Astrocyte of the cerebellum (primary cell): ENCODE measurements around the gene HDAC5.

Experiments used
- DNase-seq: peaks from one replicate; pipeline ENCODE4 v3.0.0-alpha.2; 2011; ENCODE audit warnings: low read depth
- H3K4me3 ChIP-seq: 2 replicates; pipeline ENCODE4 v1.5.1; 2011; ENCODE audit warnings: mild to moderate bottlenecking, low read depth, low read length, moderate library complexity
- in situ Hi-C: cut with HindIII; loops from 2 replicates; pipeline ENCODE4 v1.10.0; 2017; ENCODE audit warnings: low sequenced_read_pairs
- TF ChIP-seq, protein P1 (sequence below): IDR thresholded peaks from 2 replicates; pipeline ENCODE4 v1.5.1; 2012; ENCODE audit warnings: low read length, low read depth, moderate library complexity, mild to moderate bottlenecking; ENCODE audit errors: missing control alignments

Gene HDAC5

DNA sequence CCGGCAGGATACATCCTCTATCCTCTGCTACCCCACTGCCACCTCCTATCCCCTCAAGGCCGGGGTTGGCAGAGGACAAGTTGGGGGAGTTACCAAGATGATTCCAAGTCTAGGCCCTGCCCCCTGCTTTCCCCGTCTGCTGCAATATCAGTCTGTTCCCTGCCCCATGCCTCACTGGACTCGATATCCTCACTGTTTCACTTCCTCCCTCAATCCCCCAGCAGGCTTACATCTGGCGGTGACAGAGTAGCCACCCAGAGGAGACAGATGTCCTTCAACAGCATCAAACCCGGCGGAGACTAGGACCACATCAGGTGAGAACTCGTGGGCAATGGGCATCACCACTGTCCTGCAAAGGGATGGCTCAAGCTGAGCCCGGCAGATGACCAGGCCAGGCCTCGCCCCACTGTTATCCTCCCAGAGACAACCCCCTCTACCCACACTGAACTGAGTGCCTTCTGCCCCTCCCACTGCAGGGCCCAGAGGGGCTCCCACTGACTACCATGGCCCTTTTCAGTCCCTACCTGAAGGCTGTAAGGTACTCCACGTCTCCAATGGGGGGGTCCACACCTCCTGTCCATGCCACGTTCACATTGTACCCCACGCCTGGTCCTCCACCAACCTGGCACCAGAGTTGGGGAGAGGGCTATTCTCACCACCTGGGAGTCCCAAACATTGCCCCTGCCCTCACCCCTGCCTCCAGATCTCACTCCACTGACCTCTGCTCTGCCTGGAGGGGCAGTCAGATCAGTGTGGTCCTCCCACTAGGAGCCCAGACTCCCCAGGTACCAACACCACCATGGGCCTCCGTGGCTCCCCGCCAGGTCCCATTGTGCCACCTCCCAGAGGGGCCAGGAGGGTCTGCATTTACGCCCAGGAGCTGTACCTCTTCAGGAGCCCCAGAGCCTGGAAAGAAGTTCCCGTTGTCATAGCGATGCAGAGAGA, 43.3 kb downstream of the HDAC5 start:
- H3K4me3 ChIP-seq: no peak overlapping the region
- DNase-seq: no peak
- in situ Hi-C loops: no loop called here
- TF ChIP-seq, protein P1, sequence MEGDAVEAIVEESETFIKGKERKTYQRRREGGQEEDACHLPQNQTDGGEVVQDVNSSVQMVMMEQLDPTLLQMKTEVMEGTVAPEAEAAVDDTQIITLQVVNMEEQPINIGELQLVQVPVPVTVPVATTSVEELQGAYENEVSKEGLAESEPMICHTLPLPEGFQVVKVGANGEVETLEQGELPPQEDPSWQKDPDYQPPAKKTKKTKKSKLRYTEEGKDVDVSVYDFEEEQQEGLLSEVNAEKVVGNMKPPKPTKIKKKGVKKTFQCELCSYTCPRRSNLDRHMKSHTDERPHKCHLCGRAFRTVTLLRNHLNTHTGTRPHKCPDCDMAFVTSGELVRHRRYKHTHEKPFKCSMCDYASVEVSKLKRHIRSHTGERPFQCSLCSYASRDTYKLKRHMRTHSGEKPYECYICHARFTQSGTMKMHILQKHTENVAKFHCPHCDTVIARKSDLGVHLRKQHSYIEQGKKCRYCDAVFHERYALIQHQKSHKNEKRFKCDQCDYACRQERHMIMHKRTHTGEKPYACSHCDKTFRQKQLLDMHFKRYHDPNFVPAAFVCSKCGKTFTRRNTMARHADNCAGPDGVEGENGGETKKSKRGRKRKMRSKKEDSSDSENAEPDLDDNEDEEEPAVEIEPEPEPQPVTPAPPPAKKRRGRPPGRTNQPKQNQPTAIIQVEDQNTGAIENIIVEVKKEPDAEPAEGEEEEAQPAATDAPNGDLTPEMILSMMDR: no peak

DNA sequence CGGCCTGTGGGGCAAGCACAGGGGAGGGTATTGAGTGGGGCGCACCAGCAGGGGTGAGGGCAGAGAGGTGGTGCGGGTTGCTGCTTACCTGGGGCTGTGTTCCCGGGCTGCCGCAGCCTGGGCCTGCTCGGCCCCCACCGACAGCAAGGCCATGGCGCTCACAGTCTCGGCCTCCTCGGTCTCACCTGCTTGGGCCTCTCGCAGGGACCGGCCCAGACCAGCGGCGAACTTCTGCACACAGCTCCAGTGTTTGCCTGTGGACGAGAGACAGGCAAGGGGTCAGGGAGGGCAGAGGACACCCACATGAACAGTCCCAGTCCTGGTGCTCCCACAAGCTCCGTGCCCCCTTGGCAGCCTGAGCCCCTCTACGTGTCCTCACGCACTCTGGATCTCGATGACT, 45.0 kb downstream of the HDAC5 start:
- no peak for DNase-seq
- no peak overlapping the region for H3K4me3 ChIP-seq
- in situ Hi-C loops: no loop called here
- TF ChIP-seq, protein P1: no peak

DNA sequence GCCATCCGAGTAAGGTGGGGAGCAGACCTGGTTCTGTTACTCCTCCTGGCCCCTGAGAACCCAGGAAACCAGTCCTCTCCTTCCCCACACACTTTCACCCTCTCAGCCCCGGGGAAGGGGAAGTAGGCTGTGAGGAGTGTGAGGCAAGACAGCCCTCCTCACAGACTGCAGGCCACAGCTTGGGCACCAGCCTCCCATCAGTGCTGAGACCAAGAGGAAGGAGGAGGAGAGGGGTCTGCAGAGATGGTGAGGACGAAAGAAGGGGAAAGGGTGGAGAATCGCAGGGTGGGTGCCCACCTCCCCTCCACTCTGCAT, 45.9 kb downstream of the HDAC5 start:
- DNase-seq: no peak
- no peak overlapping the region for H3K4me3 ChIP-seq

DNA sequence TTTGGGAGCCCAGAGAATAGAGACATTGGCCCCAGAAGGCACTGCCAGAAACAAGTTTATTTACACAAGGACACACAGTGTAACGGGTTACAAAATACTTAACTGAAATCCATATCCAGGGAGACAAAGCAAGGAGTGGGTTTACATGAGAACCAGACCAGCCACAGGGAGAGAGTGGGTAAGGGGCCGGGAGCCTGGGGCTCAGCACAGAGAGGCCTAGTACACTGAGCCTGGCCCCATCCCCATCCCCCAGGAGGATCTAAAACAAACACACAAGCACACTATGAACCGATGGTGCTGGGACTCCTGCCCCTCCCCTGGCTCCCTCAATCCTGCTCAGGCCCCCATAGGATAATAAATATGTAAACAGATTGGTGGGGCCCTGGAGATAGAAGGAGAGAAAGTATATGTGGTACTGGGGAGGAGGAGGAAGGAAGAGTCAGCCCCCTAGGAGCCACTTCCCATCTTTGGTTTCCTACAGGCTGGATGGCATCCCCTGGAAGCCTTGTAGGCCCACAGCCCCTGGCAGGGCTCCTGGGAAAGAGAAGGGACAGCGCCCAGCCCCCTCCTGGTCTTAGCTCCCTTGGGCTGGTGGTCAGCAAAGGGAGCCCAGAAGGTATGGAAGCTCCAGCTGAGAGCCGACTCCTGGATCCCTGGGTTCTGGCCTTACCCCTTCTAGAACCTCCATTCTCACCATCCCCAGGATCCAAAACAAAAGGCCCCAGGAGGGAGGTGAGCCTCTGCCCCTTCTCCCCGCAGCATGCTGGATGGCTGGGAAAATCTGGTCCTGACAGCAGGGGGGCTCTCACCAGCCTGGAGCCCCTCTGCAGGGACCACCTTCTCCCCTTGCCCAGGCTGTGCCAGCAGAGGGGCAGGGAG, 46.5 kb downstream of the HDAC5 start:
- H3K4me3 ChIP-seq: no peak overlapping the region
- in situ Hi-C loops: no loop called here
- DNase-seq: no peak
- TF ChIP-seq, protein P1: no peak

More for the DNA sequence above, 45.9 kb downstream of the HDAC5 start:
- TF ChIP-seq, protein P1: no peak
- in situ Hi-C loops: no loop called here

DNA sequence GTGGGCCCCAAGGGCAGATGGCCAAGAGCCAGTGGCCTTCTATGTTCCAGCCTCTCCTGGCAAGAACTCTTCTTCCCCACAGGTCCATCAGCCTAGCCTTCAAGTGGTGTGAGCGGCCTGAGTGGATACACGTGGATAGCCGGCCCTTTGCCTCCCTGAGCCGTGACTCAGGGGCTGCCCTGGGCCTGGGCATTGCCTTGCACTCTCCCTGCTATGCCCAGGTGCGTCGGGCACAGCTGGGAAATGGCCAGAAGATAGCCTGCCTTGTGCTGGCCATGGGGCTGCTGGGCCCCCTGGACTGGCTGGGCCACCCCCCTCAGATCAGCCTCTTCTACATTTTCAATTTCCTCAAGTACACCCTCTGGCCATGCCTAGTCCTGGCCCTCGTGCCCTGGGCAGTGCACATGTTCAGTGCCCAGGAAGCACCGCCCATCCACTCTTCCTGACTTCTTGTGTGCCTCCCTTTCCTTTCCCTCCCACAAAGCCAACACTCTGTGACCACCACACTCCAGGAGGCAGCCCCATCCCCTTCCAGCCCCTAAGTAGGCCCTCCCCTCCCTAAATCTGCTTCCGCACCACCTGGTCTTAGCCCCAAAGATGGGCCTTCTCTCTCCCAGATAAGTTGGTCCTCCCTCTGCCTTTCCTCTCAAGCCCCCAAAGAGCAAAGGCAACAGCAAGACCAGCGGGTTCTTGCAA, 47.7 kb downstream of the HDAC5 start:
- DNase-seq: no peak
- TF ChIP-seq, protein P1: no peak
- no peak overlapping the region for H3K4me3 ChIP-seq
- in situ Hi-C loops: no loop called here

DNA sequence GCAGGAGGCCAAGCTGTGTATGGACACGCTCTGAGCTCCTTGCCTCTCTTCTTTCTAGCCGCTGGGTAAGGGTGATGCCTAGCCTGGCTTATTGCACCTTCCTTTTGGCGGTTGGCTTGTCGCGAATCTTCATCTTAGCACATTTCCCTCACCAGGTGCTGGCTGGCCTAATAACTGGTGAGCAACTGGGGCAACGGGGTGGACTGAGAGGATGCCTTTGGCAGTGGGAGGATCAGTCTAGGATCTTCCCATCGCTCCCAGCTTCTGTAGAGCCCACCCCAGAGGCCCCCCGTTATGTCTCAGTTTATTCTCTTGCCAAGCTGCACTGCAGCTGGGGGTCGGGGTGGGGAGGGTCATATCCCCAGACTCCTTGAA, 48.5 kb downstream of the HDAC5 start:
- TF ChIP-seq, protein P1: no peak
- DNase-seq: no peak
- no peak overlapping the region for H3K4me3 ChIP-seq
- in situ Hi-C loops: no loop called here
